ENCODE measurements around the gene SYT12.

SYT12 gene

GRCh38 chr11:67054836-67055523 lies 32.0 kb downstream of the SYT12 start:
- in situ Hi-C loops (cut with HindIII; ENCODE audit: low sequenced_read_pairs) = no loop called here

GRCh38 chr11:67055812-67056211 lies 32.9 kb downstream of the SYT12 start:
- in situ Hi-C loops (cut with HindIII; ENCODE audit: low sequenced_read_pairs) = no loop called here

- in situ Hi-C loops (cut with HindIII; ENCODE audit: low sequenced_read_pairs) = no loop called here
These were observed 33.6 kb downstream of the SYT12 start, which contains the start of gene RHOD for GRCh38 chr11:67056267-67057204. RHOD (plus strand) TSS chr11:67056847; CDS start chr11:67056903, 56 bp downstream.

- in situ Hi-C loops (cut with HindIII; ENCODE audit: low sequenced_read_pairs) = no loop called here
These were observed 34.3 kb downstream of the SYT12 start for GRCh38 chr11:67057205-67057672.

- in situ Hi-C loops (cut with HindIII; ENCODE audit: low sequenced_read_pairs) = no loop called here
These were observed 35.6 kb downstream of the SYT12 start for GRCh38 chr11:67058506-67058905.

- in situ Hi-C loops (cut with HindIII; ENCODE audit: low sequenced_read_pairs) = no loop called here
These were observed 36.7 kb downstream of the SYT12 start for GRCh38 chr11:67059671-67060070.

GRCh38 chr11:67060111-67060522 lies 37.2 kb downstream of the SYT12 start:
- in situ Hi-C loops (cut with HindIII; ENCODE audit: low sequenced_read_pairs) = no loop called here

- in situ Hi-C loops (cut with HindIII; ENCODE audit: low sequenced_read_pairs) = no loop called here
These were observed 39.8 kb downstream of the SYT12 start for GRCh38 chr11:67062526-67063373.

GRCh38 chr11:67066333-67066709 lies 43.4 kb downstream of the SYT12 start:
- in situ Hi-C loops (cut with HindIII; ENCODE audit: low sequenced_read_pairs) = no loop called here

GRCh38 chr11:67071420-67072284 lies 48.7 kb downstream of the SYT12 start:
- in situ Hi-C loops (cut with HindIII; ENCODE audit: low sequenced_read_pairs) = no loop called here

GRCh38 chr11:67072295-67072694 lies 49.4 kb downstream of the SYT12 start:
- in situ Hi-C loops (cut with HindIII; ENCODE audit: low sequenced_read_pairs) = no loop called here

- in situ Hi-C loops (cut with HindIII; ENCODE audit: low sequenced_read_pairs) = no loop called here
These were observed 51.0 kb downstream of the SYT12 start for GRCh38 chr11:67073908-67074307.

- in situ Hi-C loops (cut with HindIII; ENCODE audit: low sequenced_read_pairs) = no loop called here
These were observed 53.3 kb downstream of the SYT12 start for GRCh38 chr11:67076202-67076601.

GRCh38 chr11:67079065-67079705 lies 56.3 kb downstream of the SYT12 start:
- in situ Hi-C loops (cut with HindIII; ENCODE audit: low sequenced_read_pairs) = no loop called here

- in situ Hi-C loops (cut with HindIII; ENCODE audit: low sequenced_read_pairs) = no loop called here
These were observed 59.3 kb downstream of the SYT12 start for GRCh38 chr11:67082071-67082791.

- in situ Hi-C loops (cut with HindIII; ENCODE audit: low sequenced_read_pairs) = no loop called here
These were observed 60.9 kb downstream of the SYT12 start for GRCh38 chr11:67083786-67084366.

GRCh38 chr11:67085617-67086016 lies 62.7 kb downstream of the SYT12 start:
- in situ Hi-C loops (cut with HindIII; ENCODE audit: low sequenced_read_pairs) = no loop called here

GRCh38 chr11:67090717-67091116 lies 67.8 kb downstream of the SYT12 start:
- in situ Hi-C loops (cut with HindIII; ENCODE audit: low sequenced_read_pairs) = no loop called here

- in situ Hi-C loops (cut with HindIII; ENCODE audit: low sequenced_read_pairs) = loop anchor here (5.0 kb wide), 1 partner anchor 53 kb away; no protein-coding TSS in a partner anchor
These were observed 72.2 kb downstream of the SYT12 start for GRCh38 chr11:67095214-67095507.
